ENCODE results near the gene TBR1.

The TBR1 gene

DNA sequence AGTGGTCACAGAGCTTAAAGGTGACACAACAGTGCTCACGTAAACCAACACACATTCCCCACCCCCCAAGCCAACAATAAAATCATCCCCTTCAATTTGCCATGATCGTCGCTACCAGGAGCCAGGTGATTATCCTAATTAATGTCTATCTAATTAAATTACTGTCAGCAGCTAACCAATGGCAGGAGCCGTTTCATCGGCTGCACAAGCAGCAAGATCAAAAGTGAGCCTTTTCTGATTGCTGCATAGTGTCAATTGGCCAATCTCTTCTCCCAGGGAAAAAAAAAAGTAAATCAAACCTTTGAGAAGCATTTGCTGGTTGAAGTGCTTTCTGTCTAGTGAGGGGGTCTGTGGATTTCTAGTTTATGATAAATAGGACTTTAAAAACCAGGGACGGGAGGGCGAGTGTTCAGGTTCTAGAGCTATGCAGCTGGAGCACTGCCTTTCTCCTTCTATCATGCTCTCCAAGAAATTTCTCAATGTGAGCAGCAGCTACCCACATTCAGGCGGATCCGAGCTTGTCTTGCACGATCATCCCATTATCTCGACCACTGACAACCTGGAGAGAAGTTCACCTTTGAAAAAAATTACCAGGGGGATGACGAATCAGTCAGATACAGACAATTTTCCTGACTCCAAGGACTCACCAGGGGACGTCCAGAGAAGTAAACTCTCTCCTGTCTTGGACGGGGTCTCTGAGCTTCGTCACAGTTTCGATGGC lies at the start of gene TBR1:
TSS of gene TBR1 (plus strand) at position 311 of the 721 bp plus-strand sequence. CDS start at position 425, 114 bp downstream.
- DNase-seq: no peak

DNA sequence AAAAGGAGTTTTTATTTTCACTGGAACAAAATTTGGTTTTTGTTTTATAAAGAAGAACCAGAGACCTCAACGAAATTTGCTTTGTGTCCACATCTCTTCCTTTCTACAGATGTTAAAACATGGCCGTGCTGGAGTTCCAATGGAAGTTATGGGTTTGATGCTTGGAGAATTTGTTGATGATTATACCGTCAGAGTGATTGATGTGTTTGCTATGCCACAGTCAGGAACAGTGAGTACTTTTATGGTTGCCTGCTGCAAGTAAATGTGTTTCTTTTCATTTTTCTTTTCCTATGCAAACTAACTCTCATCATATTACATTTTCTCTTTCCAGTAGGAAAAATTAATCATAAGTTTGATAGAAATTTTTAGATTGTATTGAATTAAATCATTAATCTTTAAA lies 48.4 kb upstream of the TBR1 start:
- no peak for DNase-seq

GRCh38 chr2:161369311-161369710 lies 46.8 kb upstream of the TBR1 start:
- DNase-seq: no peak

DNA sequence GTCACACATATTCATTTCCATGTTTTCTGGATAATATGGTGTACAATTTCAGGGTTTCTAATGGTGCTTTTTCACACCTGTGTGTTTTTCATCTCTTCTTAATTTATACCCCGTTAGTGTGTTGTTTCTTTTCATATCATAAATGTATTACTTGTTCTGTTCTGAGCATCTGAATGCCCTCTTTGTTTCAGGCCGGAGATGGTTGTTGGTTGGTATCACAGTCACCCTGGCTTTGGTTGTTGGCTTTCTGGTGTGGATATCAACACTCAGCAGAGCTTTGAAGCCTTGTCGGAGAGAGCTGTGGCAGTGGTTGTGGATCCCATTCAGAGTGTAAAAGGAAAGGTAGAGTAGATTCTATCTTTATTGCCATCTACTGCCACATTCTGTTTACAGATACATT lies 45.1 kb upstream of the TBR1 start:
- DNase-seq: no peak

- no peak for DNase-seq
Observed at GRCh38 chr2:161371869-161372268, 44.2 kb upstream of the TBR1 start.

GRCh38 chr2:161373942-161374341 lies 42.2 kb upstream of the TBR1 start:
- no peak for DNase-seq

- DNase-seq: no peak
Observed at GRCh38 chr2:161374446-161374845, 41.7 kb upstream of the TBR1 start.

DNA sequence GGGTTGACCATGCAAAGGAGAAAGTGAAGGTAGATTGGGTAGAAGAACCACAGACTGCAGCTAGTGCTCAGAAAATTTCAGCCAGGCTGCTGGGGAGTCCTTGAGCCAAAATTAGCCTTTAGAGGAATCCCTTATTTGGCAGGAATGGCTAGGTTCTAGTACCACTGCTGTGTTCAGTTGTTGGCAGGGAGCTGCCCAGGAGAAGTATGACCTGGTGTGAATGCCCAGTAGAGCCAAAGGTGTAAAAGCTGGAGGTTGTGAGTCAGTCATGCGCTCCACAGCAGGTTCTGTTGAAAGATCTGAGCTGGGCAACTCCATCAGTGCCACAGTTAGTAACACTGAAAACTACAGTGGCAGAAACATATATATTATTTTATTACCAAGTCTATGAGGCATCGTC lies 36.4 kb upstream of the TBR1 start:
- DNase-seq: no peak

DNA sequence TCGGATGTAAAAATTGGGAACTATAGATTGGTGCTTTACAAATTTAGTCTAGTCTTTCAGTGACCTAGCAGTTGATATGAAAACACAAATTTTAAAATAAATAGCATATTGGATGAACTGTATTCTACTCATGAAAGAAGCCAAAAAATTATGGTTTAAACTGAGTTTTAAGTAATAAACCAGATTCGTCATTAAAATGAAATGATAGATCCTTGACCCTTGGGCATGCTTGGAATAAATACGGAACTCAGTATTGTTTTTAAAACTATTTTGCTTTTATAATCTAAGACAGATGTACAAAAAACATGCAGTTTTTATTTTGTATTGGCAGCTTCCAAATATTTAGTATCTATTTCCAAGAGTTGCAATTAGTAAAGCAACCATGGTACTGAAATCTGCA lies 34.6 kb upstream of the TBR1 start:
- no peak for DNase-seq

DNA sequence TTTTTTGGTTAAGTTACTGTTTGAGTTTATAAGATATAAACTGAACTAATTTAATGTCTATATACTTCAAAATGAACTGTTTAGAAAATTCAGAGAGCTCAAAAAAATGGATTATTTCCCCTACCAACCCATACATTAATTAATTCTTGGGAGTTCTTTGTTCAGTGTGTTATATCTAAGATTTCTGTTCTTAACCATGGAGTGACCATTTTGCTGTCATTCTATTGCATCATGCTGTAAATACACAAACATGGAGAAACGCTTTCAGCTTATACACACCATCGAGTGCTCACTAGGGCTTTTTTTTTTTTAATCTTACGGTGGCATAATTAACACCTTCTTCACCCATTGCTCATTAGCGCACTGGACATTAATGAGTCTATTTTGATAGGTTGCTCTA lies 33.4 kb upstream of the TBR1 start:
- DNase-seq: no peak

DNA sequence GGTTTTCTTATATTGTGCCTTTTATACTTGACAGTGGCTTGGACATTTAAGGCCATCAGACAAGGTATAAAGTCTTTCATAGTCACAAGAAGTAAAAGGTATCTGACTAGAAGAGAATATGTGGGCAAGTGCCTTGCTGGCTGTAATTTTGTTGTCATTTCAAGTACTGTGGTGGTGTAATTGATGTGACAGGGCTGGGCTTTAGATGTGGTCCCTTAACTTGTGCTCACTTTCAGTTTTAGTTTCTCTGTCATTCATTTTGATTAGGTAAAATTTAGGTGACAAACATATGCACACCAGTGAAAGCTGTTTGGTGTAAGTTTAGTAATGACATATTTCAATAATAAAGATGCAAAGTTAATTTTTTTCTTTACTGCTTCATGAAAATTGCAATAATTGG lies 31.2 kb upstream of the TBR1 start:
- DNase-seq: no peak

DNA sequence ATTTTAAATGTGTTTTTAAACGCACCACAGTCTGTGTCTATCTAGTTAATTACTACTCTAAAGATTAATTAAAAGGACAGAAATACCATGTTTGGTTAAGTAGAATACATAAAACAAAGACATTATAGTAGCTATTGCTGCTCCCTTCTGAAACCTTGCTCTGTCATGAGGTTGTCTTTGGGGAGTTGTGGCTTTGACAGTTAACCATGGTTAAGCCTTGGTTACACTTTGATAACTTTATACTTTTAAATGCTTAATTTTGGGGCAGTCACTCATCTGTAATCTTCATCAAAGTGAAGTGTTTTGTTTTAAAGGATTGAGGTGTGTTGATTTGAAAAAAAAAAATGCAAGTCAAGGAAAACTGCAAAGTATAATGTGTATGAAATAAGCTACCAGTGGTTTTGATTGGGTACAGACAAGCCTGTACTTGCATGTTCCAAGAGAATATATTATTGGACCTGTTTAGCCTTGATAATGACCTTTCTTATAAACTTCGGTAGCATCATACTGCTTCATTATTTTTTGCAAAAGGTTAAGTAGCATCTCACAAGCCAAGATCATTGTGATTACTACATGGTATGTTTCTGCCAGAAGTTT lies 29.8 kb upstream of the TBR1 start:
- no peak for DNase-seq

DNA sequence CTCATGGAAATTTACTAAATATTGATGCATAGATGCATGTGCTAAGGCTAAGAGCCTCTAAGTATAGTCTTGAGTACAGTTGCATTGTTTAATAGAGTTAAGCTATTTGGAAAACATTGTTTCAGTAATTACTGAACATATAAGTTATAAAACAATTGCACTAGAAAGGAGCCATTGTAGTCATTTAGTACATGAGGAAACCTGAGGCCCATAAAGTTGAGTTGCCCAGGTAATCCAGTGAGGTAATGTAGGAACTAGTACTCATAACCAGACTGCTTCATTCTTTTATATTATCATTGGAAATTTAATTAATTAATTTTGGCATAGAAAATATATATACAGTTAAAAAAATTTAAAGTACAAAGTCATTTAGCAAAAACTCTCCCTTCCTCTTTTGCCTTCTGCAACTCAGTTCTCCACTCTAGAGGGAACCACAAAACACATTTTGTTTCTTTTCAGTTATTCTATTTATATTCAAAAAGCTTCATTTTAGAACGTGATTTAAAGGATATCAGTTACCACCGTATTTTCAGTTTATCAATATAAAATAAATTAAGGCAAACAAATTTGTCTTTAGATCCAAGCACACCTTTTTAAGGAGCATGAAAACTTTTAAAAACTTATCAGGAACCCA lies 27.8 kb upstream of the TBR1 start:
- DNase-seq: no peak

DNA sequence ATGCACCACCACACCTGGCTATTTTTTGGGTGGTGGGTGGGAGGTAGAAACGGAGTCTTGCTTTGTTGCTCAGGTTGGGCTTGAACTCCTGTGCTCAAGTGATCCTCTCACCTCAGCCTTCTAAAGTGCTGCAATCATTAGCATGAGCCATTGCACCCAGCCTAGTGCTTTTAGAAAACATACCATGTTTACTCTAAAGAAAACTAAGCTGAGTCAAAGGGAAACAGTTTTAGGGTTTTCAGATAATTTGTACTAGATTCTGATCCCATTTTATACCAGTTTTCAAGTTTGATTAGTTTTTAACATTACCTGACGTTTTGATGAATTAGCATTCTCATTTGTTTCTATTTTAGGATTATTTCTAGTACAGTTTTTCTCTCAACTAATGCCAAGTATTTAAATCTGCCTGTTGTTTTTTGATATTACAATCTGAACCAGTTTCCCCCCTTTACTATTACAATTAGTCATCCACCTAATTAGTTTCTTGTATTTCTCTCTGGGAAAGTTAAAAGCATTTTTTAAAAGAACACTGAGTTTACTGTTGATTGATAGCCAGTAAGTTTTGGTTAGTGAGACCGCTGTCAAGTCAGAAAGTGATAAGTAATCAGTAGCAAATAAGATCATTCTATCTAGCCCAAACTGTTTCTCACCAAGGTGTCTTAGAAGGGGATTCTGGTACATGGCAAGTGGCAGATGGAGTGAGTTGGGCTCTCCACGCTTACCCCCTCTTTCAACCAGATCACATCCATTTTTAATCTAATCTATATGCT lies 24.2 kb upstream of the TBR1 start:
- no peak for DNase-seq

DNA sequence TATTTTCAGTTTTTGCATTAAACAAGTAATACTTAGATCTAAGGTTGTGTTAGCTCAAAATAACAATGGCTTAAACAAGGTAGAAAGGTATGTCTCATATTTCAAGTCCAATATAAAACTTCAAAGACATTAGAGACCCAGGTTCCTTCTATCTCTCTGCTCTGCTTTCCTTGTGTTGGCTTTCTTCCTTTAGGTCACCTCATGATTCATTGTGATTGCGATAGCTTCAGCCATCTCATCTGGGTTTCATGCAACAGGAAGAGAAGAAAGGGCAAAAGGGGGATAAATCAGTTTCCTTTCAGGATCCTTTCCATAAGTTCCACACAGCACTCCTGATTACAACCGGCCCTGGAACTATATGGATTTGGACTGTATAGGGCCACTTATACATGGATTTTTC lies 16.0 kb upstream of the TBR1 start:
- DNase-seq: no peak

GRCh38 chr2:161402297-161402696 lies 13.8 kb upstream of the TBR1 start:
- no peak for DNase-seq

DNA sequence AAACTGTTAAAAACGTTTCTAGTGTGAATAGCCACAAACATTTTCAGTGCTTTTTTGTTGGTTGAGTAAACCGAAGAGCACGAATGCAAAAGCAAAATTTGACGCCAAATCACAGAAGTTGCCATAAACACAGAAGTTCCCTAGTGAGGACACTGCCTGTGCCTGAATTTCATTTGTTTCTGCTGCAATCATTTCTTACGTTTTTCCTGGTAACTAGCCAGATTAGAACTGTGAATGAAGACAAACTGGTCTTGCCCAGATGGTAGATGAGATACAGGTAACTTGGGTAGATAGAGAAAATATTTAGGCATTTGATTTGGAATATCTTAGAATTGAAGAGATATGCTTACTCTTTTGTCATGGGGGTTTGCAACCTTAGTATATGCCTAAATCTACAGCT lies 9.8 kb upstream of the TBR1 start:
- DNase-seq: no peak

DNA sequence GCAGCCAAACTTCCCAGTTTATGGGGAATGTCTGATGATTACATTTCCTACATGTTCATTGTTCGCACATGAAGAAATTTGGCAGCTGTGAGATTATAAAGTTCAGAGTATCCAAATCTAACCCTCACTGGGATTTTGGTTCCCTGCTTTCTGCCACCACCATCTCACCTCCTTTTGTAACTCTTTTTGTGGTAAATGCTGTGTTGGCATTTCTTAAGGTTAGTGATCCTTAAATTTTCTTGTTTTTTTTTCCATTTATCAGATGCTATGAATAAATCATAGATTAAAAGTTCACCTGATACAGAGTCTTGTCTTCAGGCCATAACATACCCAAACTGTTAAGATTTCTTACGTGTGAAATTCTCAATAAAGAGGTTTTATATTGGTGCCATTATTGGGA lies 8.5 kb upstream of the TBR1 start:
- no peak for DNase-seq

GRCh38 chr2:161409308-161409907 lies 6.7 kb upstream of the TBR1 start:
- no peak for DNase-seq

DNA sequence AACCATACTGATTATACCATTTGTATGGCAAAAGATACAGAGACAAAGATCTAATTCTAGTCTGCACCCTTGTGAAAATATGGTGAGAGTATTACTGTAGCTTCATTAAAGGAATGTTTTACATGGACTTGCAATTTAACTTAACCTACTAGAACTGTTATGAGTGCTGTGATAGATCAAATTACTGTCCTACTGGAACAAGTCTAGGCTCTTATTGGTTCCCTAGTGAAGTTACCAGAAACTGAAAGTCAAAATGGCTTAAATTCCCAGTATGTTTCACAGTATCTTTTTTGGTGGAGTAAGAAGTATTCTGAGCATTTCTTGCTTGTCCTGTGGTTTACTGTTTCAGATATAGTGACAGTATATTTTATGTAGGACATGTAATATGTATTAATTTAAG lies 3.8 kb upstream of the TBR1 start:
- DNase-seq: no peak

DNA sequence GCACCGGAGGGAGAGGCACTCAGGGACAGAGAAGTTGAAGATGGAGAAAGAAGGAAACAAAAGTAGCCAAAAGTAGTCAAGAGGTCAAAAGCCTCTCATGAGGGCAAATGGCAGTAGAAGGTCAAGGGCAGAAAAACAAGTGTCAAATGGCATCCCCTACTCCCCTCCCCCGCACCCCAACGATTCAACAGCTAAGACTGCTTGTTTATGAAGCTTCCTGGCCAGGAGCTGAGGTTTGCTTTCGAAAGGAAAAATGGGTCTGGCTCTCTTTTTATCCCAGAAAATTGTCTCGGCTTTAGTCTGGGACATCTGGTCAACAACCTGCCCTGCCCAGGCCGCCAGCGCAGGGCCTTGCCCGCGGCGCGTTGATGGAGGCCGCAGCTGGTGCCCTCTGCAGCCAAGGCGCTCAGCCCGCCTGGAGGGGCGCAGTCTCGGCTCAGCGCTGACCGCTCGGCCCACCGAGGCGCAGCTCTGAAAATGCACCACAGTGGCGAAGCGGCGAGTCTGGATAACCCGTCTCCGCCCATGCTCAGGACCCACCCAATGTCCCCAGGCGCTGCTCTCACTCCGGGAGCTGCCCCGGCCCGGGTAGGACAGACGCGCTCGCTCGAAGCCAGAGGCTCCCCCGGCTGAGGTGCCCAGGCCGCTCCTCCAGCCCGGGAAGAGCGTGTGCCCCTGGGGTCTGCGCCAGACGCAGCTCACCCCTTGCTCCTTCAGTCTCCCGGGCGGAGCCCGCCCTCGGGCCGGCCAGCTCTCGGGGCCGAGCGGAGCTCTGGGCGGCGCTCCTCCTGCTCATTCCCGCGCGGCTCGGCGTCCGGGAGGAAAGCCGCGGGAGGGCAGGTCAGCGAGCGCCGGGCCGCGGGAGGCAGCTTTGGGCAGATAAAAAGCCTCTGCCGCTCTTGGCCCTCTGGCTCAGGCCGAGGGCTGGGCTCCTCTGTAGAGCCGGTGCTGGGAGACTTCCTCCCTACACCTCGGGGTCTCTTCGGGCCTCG lies 1.8 kb upstream of the TBR1 start:
- no peak for DNase-seq

Data from GF-D8 (cell line).